Skeletal muscle tissue (tissue), 4 donors: ENCODE measurements around the gene LRRC2. TPM values are rescaled to one million over a fixed set of nuclear protein-coding genes. Genes with fewer than 3 reads are reported as not detected.

Experiments
- H3K27ac ChIP-seq: one replicate; pipeline ENCODE4 v1.7.0; 2013; ENCODE audit warnings: mild to moderate bottlenecking, low read depth, low read length, inconsistent platforms
- H3K27me3 ChIP-seq, 3 donors: one replicate each; pipeline ENCODE4 v1.7.0; 2013; ENCODE audit warnings: low read length in 3 of 3; ENCODE audit not compliant: control insufficient read depth in 3 of 3, insufficient read depth in 3 of 3
- H3K36me3 ChIP-seq, 3 donors: one replicate each; pipeline ENCODE4 v1.7.0; 2013; ENCODE audit warnings: low read length in 3 of 3; ENCODE audit not compliant: control insufficient read depth in 3 of 3, insufficient read depth in 3 of 3
- H3K4me1 ChIP-seq, 3 donors: one replicate each; pipeline ENCODE4 v1.7.0; 2013; ENCODE audit warnings: low read length in 3 of 3, mild to moderate bottlenecking in 3 of 3; ENCODE audit not compliant: control insufficient read depth in 3 of 3, insufficient read depth in 3 of 3
- H3K4me3 ChIP-seq, 3 donors: one replicate each; pipeline ENCODE4 v1.7.0; 2013; ENCODE audit warnings: low read length in 3 of 3
- H3K9ac ChIP-seq, 3 donors: one replicate each; pipeline ENCODE4 v1.7.0; 2013; ENCODE audit warnings: low read length in 3 of 3, mild to moderate bottlenecking in 3 of 3, moderate library complexity in 2 of 3, low read depth in 1 of 3
- H3K9me3 ChIP-seq, 3 donors: one replicate each; pipeline ENCODE4 v1.7.0; 2013; ENCODE audit warnings: low read length in 3 of 3; ENCODE audit not compliant: control insufficient read depth in 3 of 3
- total RNA-seq: library from RNA; depleted of rRNA; stranded (reverse); fragments of >200 nt; gene quantifications from one replicate; pipeline ENCODE4 v1.2.3, GENCODE V29; 2014
- donor health status: Osteomylitis.

LRRC2 gene
- total RNA-seq, 1 donor from 2014 or later, result 3.7 TPM

DNA sequence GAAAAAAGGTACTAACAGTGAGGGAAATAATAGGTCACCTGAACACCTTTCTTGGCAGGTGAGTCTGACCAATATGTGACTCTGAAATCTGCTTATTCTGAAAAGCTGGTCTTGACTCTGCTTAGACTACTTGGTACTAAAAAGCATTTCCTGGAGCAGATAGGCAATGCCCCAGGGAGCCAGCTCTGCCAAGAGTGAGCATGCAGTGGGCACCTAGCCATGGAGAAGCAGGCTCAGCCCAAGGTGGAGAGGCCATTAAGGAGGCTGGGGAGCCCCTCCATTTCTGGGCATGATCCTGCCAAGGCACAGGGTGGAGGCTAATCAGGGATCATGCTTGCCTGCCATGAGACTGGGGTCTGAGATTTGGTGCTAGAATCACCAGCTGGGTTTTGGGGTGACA lies 99.8 kb downstream of the LRRC2 start:
- Histone ChIP-seq H3K9ac (no peak overlapping the region), H3K9me3 (no peaks in the 10 kb centered on the region), H3K36me3 (no peaks in the 10 kb centered on the region), H3K4me3 (no peak overlapping the region), H3K27me3 (peaks cover 0 to 22% (median 17%) of the 10 kb centered on the region in 3 donors), H3K27ac (no peak overlapping the region), H3K4me1 (peaks cover 42 to 44% (median 42%) of the 10 kb centered on the region in 3 donors)

Other genes starting within 250 kb of the LRRC2 start
- gene CCR2, start 212.2 kb downstream of the LRRC2 start, total RNA-seq, result 3.7 TPM
- gene CCR5, start 195.4 kb downstream of the LRRC2 start, total RNA-seq, result 0.52 TPM
- 1.6 TPM for gene CCRL2, start 159.0 kb downstream of the LRRC2 start, total RNA-seq
- gene LTF, start 101.4 kb downstream of the LRRC2 start, total RNA-seq, result 3.1 TPM
- gene RTP3, start 68.3 kb downstream of the LRRC2 start, total RNA-seq, result under 0.01 TPM
- not detected for gene FAM240A, start 46.2 kb upstream of the LRRC2 start, total RNA-seq
- 5.2 TPM for gene ALS2CL, start 127.4 kb upstream of the LRRC2 start, total RNA-seq
- 1.0 TPM for gene TMIE, start 135.1 kb upstream of the LRRC2 start, total RNA-seq
- gene PRSS50, start 151.6 kb upstream of the LRRC2 start, total RNA-seq, result not detected